Uterus (tissue), 2 donors: ENCODE measurements around the gene TLE2.

Experiments used
- POLR2A ChIP-seq, 2 donors: fragments of 450-650 bp; IDR thresholded peaks; one replicate each; pipeline ENCODE4 v1.6.1; 2016; ENCODE audit warnings: antibody characterized with exemption in 2 of 2, mild to moderate bottlenecking in 1 of 2, moderate library complexity in 1 of 2
- TF ChIP-seq, protein P1 (sequence below), 4 experiments: fragments of 200-600 bp in 2 of 4; fragments of 450-650 bp in 2 of 4; sonication (generic) in 2 of 4; IDR thresholded peaks; one replicate each; pipeline ENCODE4 v1.5.1; 2016 to 2019; ENCODE audit warnings: antibody characterized with exemption in 4 of 4, mild to moderate bottlenecking in 2 of 4, moderate library complexity in 1 of 4

- TF ChIP-seq, protein P1, sequence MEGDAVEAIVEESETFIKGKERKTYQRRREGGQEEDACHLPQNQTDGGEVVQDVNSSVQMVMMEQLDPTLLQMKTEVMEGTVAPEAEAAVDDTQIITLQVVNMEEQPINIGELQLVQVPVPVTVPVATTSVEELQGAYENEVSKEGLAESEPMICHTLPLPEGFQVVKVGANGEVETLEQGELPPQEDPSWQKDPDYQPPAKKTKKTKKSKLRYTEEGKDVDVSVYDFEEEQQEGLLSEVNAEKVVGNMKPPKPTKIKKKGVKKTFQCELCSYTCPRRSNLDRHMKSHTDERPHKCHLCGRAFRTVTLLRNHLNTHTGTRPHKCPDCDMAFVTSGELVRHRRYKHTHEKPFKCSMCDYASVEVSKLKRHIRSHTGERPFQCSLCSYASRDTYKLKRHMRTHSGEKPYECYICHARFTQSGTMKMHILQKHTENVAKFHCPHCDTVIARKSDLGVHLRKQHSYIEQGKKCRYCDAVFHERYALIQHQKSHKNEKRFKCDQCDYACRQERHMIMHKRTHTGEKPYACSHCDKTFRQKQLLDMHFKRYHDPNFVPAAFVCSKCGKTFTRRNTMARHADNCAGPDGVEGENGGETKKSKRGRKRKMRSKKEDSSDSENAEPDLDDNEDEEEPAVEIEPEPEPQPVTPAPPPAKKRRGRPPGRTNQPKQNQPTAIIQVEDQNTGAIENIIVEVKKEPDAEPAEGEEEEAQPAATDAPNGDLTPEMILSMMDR (IDR thresholded peaks at IDR 0.05), result no peak
- TF ChIP-seq POLR2A (IDR thresholded peaks at IDR 0.05), result no peak
Measured at GRCh38 chr19:3067563-3067962, 38.5 kb upstream of the TLE2 start.
